ENCODE results near the gene DVL2. TPM values are rescaled to one million over a fixed set of nuclear protein-coding genes. Genes with fewer than 3 reads are reported as not detected.

The DVL2 gene
- total and polyA plus RNA-seq, 2 of the 13 experiments (the other 11 are each of a cell fraction or from before 2014, with no cell fraction given): 5.7 to 38.2 TPM

GRCh38 chr17:7214300-7215135 lies 19.8 kb downstream of the DVL2 start (continued):
- TF ChIP-seq ZNF687 (CRISPR knock-in tag; IDR thresholded peaks at IDR 0.05) (peak; percentile 70), BATF2 (CRISPR knock-in tag; IDR thresholded peaks at IDR 0.05) (no peak), YY1 (IDR thresholded peaks at IDR 0.05; ENCODE audit: insufficient read depth, insufficient replicate concordance, low read depth, low read length) (peak; percentile 51), SOX5 (CRISPR knock-in tag; IDR thresholded peaks at IDR 0.05; ENCODE audit: borderline replicate concordance) (0 out of 2 replicates have a peak, but pooled peaks have one; percentile 0), MED13 (CRISPR knock-in tag; IDR thresholded peaks at IDR 0.05) (no peak), ZNF124 (CRISPR knock-in tag; IDR thresholded peaks at IDR 0.05) (0 out of 2 replicates have a peak, but pooled peaks have one; percentile 45), AGO1 (IDR thresholded peaks at IDR 0.05; ENCODE audit: low read depth, low read length, poor library complexity, severe bottlenecking) (peak; percentile 47), SPEN (CRISPR knock-in tag; IDR thresholded peaks at IDR 0.05; ENCODE audit: low read depth) (no peak; the same call in 1 of the 2 replicates), ZNF17 (CRISPR knock-in tag; IDR thresholded peaks at IDR 0.05) (no peak), ZNF607 (CRISPR knock-in tag; IDR thresholded peaks at IDR 0.05; ENCODE audit: borderline replicate concordance) (no peak), ZNF883 (CRISPR knock-in tag; IDR thresholded peaks at IDR 0.05; ENCODE audit: not compliant biosample characterization) (peak; percentile 35), MXD3 (CRISPR knock-in tag; IDR thresholded peaks at IDR 0.05) (no peak)
- TF ChIP-seq, protein P1, sequence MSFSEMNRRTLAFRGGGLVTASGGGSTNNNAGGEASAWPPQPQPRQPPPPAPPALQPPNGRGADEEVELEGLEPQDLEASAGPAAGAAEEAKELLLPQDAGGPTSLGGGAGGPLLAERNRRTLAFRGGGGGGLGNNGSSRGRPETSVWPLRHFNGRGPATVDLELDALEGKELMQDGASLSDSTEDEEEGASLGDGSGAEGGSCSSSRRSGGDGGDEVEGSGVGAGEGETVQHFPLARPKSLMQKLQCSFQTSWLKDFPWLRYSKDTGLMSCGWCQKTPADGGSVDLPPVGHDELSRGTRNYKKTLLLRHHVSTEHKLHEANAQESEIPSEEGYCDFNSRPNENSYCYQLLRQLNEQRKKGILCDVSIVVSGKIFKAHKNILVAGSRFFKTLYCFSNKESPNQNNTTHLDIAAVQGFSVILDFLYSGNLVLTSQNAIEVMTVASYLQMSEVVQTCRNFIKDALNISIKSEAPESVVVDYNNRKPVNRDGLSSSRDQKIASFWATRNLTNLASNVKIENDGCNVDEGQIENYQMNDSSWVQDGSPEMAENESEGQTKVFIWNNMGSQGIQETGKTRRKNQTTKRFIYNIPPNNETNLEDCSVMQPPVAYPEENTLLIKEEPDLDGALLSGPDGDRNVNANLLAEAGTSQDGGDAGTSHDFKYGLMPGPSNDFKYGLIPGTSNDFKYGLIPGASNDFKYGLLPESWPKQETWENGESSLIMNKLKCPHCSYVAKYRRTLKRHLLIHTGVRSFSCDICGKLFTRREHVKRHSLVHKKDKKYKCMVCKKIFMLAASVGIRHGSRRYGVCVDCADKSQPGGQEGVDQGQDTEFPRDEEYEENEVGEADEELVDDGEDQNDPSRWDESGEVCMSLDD (CRISPR knock-in tag; IDR thresholded peaks at IDR 0.05; ENCODE audit: borderline replicate concordance): no peak
- TF ChIP-seq, protein P2, sequence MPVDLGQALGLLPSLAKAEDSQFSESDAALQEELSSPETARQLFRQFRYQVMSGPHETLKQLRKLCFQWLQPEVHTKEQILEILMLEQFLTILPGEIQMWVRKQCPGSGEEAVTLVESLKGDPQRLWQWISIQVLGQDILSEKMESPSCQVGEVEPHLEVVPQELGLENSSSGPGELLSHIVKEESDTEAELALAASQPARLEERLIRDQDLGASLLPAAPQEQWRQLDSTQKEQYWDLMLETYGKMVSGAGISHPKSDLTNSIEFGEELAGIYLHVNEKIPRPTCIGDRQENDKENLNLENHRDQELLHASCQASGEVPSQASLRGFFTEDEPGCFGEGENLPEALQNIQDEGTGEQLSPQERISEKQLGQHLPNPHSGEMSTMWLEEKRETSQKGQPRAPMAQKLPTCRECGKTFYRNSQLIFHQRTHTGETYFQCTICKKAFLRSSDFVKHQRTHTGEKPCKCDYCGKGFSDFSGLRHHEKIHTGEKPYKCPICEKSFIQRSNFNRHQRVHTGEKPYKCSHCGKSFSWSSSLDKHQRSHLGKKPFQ (CRISPR knock-in tag; IDR thresholded peaks at IDR 0.05; ENCODE audit: insufficient replicate concordance): peak; percentile 22

Measured in HepG2 (cell line).